ENCODE data around the gene NUTM1.
"Not testable (repeated sequence)": the region's sequence is repeated elsewhere in the genome, so short reads cannot be mapped to it uniquely, and the experiment has no call there.

Gene NUTM1

DNA sequence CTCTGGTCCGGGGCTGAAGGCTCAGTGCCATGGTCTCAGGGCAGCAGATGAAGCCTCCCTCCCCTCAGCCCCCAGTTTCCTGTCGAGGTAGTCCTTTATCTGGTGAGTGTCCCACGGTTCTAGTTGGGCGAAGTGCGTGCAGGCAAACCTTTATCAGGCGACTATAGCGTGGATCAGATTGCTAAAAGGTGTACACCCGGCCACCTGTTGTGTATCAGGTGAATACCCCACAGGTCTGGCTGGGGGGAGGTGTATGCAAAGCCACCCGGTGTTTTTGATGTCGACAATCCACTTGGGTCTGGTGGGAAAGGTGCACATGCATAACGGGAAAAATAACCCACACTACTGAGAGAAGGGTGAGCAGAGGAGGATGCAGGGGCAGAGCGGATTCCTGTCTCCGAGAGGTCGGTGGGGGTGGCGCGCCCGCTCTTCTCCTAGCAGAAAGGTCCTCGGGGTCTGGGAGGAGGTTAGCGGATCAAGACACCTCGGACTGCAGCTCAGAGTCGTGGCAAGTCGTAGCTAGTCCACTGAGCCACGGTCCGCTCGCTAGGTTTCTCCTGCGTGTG, 6.0 kb upstream of the NUTM1 start:
- in situ Hi-C loops (cut with HindIII; ENCODE audit: low sequenced_read_pairs) = no loop called here

DNA sequence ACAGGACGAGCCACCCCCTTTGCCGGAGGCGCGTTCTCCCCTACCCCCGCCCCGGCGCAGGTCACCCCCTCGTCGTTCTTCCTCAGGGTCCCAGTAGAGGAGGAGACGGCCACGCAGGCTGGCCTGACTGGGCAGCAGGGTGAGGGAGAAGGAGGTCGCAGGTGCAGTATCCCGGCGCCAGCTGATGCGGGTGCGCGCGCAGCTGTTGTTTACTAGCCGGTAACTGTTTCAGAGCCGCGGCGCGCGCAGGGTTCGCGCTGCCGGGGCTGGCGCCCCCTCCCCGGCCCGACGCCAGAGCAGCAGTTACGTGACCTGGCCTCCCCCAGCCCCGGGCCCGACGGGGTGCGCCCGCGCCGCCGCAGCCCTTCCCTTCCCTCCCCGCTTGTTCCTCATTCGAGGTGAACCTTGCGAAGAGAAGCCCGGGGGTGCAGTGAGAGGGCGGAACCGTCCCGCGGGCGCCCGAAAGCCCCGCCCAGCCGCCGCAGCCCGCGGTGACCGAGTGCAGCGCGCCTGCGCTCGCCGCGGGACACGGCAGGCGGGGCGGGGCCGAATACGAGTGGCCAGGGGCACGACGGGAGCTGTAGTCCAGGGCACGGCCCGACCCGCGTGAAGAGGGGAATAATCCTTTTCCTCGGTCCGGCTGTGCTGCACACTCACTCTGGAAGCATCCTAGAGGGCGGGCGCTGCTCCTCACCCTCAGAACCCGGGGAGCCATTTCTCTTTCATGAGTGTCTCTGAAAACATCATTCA, 5.4 kb upstream of the NUTM1 start, which contains the start of gene SLC12A6:
Gene SLC12A6 (minus strand): TSS at position 225 of the 750 bp plus-strand sequence. CDS start 1,101 bp downstream, outside the sequence.
- in situ Hi-C loops (cut with HindIII; ENCODE audit: low sequenced_read_pairs) = no loop called here

DNA sequence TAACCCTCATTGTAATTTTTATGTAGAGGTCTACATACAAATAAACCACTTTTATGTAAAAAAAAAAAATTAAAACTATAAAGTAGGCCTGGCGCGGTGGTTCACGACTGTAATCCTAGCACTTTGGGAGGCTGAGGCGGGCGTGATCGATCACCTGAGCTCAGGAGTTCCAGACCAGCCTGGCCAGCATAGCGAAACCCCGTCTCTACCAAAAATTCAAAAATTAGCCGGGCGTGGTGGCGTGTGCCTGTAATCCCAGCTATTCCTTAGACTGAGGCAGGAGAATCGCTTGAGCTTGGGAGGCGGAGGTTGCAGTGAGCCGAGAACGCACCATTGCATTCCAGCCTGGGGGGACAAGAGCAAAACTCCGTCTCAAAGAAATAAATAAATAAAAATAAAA, 4.8 kb upstream of the NUTM1 start:
- in situ Hi-C loops (cut with HindIII; ENCODE audit: low sequenced_read_pairs) = no loop called here

DNA sequence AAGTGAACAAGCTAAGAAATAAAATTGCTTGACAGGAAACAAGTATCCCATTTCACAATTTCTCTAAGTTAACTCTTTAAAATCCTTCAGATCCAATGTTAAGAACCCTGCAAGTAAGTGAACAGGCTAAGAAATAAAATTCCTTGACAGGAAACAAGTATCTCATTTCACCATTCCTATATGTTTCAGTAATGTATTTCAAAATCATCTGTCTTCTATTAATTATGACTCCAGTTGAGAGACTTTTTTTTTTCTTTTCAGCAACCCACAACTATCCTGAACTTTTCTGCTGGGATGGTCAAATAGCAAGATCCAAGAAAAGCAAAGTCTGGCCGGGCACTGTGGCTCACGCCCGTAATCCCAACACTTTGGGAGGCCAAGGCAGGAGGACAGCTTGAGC, 3.2 kb upstream of the NUTM1 start:
- in situ Hi-C loops (cut with HindIII; ENCODE audit: low sequenced_read_pairs) = no loop called here

DNA sequence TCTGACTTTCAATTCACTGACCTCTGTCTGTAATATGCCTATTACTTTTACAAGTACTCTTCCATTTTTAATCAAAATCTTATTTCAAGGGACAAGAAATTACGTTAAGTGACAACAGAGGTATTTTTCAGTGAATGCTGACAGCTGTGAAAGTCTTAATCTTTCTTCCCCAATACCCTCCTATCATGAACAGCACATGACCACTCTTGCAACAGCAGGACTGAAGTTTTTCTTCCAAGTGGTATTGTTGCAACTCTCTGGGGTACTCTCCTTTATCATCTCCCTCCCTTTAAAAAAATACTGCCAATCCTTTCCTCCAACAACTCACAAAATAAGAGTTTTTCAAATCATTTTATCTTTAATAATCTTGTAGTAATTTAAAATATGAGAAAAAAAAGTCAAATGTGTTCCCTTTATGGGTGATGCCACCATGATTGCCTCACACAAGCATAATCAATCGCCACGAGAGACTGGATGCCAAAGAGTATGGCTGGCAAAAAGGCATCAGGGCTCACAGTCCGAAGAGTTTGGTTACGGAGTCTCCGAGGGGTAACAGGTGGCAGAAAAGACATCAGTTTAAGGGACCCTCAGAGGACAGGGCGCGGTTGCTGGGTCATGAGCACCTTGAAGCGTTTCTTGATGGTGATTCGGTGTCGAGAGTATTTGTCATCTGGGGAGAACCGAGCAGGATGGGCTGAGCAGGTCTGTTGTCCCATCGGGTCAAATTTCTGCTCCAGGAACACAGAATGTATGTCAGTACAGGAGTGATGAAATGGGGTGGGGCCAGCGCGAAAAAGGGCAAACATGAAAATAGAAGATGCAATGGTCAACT, 1.5 kb upstream of the NUTM1 start:
- in situ Hi-C loops (cut with HindIII; ENCODE audit: low sequenced_read_pairs) = no loop called here

DNA sequence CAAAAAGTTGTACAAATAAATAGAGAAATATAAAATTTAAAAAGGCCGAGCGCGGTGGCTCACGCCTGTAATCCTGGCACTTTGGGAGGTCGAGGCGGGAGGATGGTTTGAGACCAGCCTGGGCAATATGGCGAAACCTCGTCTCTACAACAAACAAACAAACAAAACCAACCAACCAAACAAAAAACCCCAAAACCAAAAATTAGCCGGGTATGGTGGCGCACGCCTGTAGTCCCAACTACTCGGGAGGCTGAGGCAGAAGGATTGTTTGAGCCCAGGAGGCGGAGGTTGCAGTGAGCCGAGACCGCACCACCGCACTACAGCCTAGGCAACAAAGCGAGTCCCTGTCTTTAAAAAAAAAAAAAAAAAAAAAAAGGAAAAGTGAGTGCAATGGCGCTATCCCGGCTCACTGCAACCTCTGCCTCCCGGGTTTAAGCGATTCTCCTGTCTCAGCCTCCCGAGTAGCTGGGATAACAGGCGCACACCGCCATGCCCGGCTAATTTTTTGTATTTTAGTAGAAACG, 840 bp upstream of the NUTM1 start:
- in situ Hi-C loops (cut with HindIII; ENCODE audit: low sequenced_read_pairs) = not testable (repeated sequence)

DNA sequence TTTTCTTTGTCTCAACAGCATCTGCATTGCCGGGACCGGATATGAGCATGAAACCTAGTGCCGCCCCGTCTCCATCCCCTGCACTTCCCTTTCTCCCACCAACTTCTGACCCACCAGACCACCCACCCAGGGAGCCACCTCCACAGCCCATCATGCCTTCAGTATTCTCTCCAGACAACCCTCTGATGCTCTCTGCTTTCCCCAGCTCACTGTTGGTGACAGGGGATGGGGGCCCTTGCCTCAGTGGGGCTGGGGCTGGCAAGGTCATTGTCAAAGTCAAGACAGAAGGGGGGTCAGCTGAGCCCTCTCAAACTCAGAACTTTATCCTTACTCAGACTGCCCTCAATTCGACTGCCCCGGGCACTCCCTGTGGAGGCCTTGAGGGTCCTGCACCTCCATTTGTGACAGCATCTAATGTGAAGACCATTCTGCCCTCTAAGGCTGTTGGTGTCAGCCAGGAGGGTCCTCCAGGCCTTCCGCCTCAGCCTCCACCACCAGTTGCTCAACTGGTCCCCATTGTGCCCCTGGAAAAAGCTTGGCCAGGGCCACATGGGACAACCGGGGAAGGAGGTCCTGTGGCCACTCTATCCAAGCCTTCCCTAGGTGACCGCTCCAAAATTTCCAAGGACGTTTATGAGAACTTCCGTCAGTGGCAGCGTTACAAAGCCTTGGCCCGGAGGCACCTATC, 5.0 kb downstream of the NUTM1 start:
- in situ Hi-C loops (cut with HindIII; ENCODE audit: low sequenced_read_pairs) = no loop called here

DNA sequence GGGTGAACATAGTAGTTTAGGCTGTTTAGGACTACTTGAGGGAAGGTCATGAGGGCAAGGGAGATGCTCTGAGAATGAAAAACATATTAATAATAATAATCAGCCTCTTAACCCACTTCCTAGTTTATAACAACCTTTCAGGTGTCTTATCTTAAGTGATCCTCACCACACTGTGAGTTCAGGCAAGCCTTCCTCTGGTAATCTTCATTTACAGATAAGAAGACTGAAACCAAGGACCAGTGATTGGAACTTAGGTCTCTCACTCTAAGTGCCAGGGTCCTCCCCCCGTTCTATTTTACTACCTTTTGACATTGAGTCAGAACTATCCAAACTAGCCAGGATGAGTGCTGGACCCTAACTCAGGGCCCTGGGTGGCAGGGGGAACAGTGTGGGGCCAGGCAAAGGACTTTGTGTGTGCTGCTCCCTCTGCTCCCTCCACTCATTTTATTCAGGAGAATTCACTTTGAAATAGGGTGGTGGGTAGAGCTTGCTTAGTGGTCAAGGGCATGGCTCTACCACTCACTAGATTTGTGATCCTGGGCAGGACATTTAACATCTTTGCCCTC, 5.7 kb downstream of the NUTM1 start:
- in situ Hi-C loops (cut with HindIII; ENCODE audit: low sequenced_read_pairs) = no loop called here

DNA sequence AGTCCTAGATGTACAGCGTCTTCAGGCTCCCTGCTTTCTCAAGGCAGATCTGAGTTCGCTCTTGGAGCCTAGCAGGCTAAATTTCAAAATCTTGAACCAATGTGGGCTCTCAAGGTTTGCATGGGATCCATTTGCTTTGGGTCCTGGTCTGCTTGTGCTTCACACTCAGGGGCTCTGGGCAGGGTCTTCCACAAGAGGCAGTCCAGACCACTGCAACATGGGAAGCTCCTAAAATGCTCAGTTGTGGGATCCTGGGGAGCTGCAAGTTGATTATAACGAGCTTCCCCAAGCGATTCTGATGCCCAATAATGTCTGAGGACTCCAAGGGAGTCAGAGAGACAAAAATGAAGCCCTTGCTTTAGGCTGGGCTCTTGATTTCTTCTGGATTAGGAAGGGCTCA, 6.7 kb downstream of the NUTM1 start:
- in situ Hi-C loops (cut with HindIII; ENCODE audit: low sequenced_read_pairs) = no loop called here

DNA sequence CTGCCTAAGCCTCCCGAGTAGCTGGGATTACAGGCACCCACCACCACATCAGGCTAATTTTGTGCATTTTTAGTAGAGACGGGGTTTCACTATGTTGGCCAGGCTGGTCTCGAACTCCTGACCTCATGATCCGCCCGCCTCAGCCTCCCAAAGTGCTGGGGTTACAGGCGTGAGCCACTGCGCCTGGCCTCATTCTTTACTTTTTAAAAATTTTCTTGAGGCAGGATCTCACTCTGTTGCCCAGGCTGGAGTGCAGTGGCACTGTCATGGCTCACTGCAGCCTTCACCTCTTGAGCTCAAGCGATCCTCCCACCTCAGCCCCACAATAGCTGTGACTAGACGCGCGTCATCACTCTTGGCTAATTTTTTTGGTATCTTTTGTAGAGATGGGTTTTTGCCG, 9.9 kb downstream of the NUTM1 start:
- in situ Hi-C loops (cut with HindIII; ENCODE audit: low sequenced_read_pairs) = not testable (repeated sequence)

DNA sequence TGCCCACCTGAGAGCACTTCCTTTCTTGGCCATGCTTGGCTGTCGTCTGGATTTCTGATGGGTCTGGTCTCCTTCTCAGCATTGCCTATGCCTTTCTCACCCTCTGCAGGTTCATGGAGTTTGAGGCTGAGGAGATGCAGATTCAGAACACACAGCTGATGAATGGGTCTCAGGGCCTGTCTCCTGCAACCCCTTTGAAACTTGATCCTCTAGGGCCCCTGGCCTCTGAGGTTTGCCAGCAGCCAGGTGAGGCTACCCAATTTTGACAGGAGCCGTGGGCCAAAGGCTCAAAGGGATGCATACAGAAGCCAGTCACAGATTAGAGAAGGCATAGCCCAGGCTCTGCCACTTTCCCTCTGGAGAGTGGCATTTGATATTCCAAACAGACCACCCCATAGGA, 10.5 kb downstream of the NUTM1 start:
- in situ Hi-C loops (cut with HindIII; ENCODE audit: low sequenced_read_pairs) = no loop called here

DNA sequence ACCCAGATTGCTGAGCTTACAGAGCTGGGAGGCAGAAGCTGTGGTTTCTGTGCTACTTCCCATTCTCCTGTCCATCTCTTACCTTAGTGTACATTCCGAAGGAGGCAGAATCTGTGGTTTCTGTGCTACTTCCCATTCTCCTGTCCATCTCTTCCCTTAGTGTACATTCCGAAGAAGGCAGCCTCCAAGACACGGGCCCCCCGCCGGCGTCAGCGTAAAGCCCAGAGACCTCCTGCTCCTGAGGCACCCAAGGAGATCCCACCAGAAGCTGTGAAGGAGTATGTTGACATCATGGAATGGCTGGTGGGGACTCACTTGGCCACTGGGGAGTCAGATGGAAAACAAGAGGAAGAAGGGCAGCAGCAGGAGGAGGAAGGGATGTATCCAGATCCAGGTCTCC, 11.2 kb downstream of the NUTM1 start:
- in situ Hi-C loops (cut with HindIII; ENCODE audit: low sequenced_read_pairs) = no loop called here

DNA sequence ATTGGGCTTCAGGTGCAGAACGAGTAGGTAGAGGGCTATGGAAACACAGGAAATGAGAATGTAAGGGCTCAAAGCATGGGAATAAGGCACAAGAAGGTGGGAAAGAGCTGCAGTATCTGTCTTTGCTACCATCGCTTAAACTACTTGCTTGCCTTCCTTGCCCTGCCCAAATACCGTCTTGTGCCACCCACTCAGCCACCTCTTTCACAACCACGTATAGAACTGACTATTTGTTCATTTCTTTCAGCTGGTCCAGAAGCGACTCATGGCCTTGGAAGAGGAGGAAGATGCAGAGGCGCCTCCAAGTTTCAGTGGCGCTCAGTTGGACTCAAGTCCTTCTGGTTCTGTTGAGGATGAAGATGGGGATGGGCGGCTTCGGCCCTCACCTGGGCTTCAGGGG, 12.1 kb downstream of the NUTM1 start:
- in situ Hi-C loops (cut with HindIII; ENCODE audit: low sequenced_read_pairs) = no loop called here

DNA sequence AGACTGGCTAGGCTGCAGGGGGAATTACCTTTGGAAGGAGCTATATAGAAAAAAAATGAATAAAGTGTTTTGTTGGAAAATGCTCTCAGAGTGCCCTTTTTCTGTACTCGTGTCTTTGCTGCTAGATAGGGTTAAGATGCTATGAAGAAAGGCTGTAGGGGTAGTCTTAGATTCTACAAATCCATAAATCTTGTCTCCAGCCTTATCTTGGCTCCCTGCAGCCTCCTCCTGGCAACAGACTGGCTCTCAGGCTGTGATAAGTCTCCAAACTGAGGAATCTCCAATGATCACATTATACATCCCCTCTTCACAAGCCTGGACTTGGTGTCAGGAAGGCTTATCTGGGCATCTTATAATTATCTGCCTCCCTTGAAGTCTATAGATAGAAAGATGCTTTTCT, 14.5 kb downstream of the NUTM1 start:
- in situ Hi-C loops (cut with HindIII; ENCODE audit: low sequenced_read_pairs) = no loop called here

DNA sequence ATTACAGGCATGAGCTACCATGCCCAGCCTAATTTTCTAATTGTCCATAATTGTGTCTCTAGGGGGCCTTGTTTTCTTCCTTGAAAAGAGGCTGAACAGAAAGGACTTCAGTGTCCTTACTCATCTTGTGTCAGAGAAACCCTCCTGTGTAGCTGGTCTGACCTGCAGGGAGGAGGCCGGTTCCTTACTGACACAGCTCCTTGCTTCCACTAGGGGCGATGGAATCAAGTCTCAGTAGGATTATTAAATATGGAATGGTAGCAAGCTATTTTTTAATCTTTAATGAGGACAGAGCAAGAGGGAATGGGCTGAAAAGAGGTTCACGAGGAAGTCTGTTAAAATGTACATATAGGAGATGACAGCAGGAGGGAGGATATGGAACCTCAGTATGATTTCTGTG, 15.3 kb downstream of the NUTM1 start:
- in situ Hi-C loops (cut with HindIII; ENCODE audit: low sequenced_read_pairs) = no loop called here

DNA sequence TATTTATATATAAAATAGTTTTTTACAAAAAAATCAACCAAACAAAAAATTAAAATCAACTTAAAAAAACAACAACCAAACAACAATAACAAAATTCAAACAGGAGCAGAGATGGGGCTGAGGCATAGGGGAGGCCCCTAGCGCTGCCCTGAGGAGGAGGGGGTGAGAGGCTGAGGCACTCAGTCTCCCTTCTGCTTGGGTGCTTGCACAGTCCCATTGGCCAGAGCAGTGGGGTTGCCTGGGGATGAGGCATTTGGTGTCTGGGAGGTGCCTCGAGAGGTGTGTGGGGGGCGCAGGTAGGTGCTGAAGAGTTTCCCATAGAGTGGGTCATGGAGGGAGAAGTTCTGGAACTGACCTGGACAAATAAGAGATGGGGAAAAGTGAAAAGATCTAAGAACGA, 15.8 kb downstream of the NUTM1 start:
- in situ Hi-C loops (cut with HindIII; ENCODE audit: low sequenced_read_pairs) = no loop called here

DNA sequence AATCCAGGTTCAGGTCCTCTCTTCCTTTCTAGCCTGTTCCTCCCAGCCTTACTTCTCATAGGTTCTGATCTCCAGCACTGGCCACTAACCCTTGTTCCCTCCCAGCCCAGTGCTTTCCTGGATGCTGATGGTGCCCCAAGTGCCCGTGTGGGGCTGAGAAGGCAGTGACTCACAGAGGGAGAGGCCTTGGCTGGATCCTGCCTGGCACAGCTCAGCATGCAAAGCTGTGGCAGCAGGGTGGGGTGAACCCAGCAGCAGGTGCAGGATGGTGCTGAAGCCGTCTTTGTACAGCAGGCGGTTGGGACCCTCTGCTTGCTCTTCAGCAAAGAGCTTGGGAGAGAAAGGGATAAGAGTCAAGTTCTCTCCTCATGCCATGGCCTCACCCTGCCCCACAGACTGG, 16.3 kb downstream of the NUTM1 start:
- in situ Hi-C loops (cut with HindIII; ENCODE audit: low sequenced_read_pairs) = no loop called here

DNA sequence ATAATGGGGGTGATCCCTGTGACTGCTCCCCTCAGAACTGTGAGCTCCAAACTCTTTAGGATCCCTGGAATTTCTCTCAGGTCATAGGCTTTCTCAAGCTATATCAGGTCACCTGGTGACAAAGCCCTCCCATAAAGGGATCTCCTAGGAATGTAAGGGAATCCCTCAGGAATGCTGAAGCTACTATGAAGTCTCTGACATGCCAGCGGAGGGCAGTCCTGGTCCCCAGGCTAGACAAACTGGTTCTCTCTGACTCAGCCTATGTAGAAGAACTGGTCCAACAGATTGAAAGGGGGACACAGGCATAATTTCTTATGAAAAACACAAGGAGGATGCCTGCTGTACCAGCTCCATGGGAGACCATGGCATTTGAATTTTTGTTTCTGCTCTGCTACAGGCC, 17.2 kb downstream of the NUTM1 start:
- in situ Hi-C loops (cut with HindIII; ENCODE audit: low sequenced_read_pairs) = no loop called here

DNA sequence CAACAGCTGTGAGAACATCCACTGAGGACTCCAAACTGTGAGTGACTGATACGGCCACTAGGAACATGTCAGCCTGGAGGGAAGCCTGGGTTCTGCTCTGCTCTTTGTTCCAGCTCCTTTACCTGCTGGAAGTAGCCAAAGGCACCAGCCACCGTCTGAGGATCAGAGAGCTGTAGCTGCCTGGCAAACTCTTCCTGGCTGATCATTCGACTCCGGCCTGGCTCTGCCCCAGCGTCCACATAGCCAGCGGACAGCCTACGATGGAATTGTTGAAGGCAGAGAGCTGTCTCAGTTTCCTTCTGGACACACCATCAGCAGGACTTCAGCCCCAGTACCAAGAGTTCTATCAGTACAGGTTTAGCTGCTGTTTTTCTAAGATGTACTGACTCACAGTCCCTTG, 18.2 kb downstream of the NUTM1 start:
- in situ Hi-C loops (cut with HindIII; ENCODE audit: low sequenced_read_pairs) = no loop called here

DNA sequence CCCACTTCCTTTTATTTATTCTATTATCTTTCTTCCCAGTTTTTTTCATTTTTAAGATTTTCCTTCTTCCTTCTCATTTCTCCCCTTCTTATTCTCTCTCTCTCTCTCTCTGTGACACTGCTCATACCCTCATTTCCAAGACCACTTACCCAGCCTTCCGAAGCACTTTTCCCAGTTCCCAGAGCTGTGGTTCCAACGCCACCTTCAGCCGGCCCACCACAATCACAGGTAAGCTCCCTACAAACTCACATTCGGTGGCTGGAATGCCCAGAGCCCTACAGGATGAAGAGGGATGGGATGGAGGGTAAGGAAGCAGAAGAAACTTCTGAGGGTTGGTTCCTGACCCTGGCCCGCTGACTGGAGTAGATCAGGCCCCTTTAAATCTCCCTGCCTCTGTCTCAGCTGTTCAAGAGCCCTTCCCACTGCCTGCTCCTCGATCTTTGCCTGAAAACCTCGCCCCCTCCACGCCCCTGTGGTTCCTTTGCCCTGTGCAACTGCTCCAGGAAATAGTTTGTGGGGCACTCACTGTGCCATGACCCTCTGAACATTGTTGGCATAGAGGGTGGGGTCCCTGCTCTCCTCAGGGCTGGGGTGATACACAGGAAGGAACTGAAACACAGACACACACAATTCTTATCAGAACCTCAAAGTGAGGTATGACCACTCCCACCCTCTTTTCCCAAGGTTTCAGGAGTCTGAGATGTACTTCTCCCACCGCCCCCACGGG, 19.1 kb downstream of the NUTM1 start:
- in situ Hi-C loops (cut with HindIII; ENCODE audit: low sequenced_read_pairs) = no loop called here

Data from endothelial cell of hepatic sinusoid (primary cell).